K562 treated with DMSO at 1 percent for 48 hours (cell line): ENCODE data around the gene ZIC1. TPM values are rescaled to one million over a fixed set of nuclear protein-coding genes. Genes with fewer than 3 reads are reported as not detected.

Experiments
- total RNA-seq: library from RNA; unstranded; fragments of 300-600 nt; gene quantifications from 2 replicates; pipeline ENCODE4 v1.2.3, GENCODE V29; 2022; ENCODE audit warnings: low replicate concordance; ENCODE audit errors: extremely low read depth

Gene ZIC1
- total RNA-seq: not detected in 2 replicates

GRCh38 chr3:147409143-147410115, at the start of gene ZIC1:
Gene ZIC1 (plus strand): TSS chr3:147409365. CDS start chr3:147410113, 748 bp downstream.

DNA sequence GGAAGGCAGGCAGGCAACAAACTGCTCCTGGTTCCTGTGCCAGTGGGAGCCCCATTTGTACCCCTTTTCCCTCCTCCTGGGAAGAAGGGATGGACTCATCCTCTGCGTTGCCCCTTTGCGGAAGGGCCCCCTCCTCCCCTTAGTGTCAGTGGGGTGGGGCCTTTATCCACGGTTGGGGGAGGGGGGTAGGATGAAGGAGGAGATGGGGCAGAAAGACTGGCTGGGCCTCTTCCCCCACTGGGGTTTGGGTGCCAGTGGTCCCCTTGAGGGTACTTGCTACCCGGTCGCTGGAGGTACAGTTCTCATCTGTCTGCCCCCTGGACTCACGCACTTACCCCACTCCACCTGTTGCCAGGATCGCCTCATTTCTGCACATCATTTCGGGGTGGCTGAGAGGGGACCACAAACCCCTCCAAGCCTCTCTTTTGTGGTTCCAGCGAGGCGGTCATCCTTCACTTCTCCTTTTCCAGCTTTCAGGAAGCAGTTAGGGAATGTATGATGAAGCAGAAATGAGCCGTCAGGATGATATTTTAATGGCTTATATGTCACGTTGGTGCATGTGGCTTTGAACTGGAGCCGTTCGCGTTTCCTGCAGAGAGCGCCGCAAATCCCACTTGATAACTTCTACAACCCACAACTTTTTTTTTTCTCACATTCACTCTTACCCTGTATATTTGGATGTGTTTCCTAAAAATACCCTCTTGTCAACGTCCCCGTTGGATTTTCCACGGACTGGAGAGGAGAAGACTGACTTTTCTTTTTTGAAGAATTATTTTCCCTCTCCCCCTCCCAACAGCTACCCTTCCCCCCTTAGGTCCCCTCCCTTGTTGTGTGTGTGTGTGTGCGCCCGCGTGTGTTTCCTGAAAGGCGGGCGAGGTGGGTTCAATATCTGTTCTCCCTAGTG, 2.9 kb upstream of the ZIC1 start, which contains the start of gene ZIC4:
ZIC4 (minus strand) TSS at position 516 of the 904 bp plus-strand sequence. CDS start 3,746 bp downstream, outside the sequence.

Other genes with a start within 250 kb of the ZIC1 start
- not detected in 2 replicates for gene ZIC4, start 2.8 kb upstream of the ZIC1 start, total RNA-seq